Ecto neural progenitor cell (in vitro differentiated cells): Measurements from ENCODE around the gene NCEH1.
"Not testable (repeated sequence)": the region's sequence is repeated elsewhere in the genome, so short reads cannot be mapped to it uniquely, and the experiment has no call there.

Source experiments
- DNase-seq: peaks from one replicate; pipeline ENCODE4 v3.0.0-alpha.2; 2018; ENCODE audit warnings: low spot score

Gene NCEH1

GRCh38 chr3:172710664-172711453 lies at the start of gene NCEH1:
TSS of gene NCEH1 (minus strand) at chr3:172711067. CDS start at chr3:172710984, 83 bp downstream.
- DNase-seq, result peak; percentile 93

GRCh38 chr3:172760416-172760815 lies 49.5 kb upstream of the NCEH1 start:
- DNase-seq, result not testable (repeated sequence)

- DNase-seq, result no peak
Measured at GRCh38 chr3:172753125-172753524, 42.3 kb upstream of the NCEH1 start.

- DNase-seq, result no peak
Measured at GRCh38 chr3:172752651-172753050, 41.8 kb upstream of the NCEH1 start.

- no peak for DNase-seq
Measured at GRCh38 chr3:172751175-172751704, 40.4 kb upstream of the NCEH1 start.

GRCh38 chr3:172750368-172751174 lies 39.7 kb upstream of the NCEH1 start, which contains the start of gene ECT2:
TSS of gene ECT2 (plus strand) at chr3:172750726. CDS start at chr3:172754531, 3,805 bp downstream.
- DNase-seq, result peak; percentile 98

- DNase-seq, result no peak
Measured at GRCh38 chr3:172750069-172750367, 39.2 kb upstream of the NCEH1 start.

GRCh38 chr3:172749230-172749965 lies 38.5 kb upstream of the NCEH1 start:
- DNase-seq, result no peak

- DNase-seq, result no peak
Measured at GRCh38 chr3:172746475-172746874, 35.6 kb upstream of the NCEH1 start.

GRCh38 chr3:172739462-172739861 lies 28.6 kb upstream of the NCEH1 start:
- no peak for DNase-seq

GRCh38 chr3:172735014-172735413 lies 24.1 kb upstream of the NCEH1 start:
- DNase-seq, result no peak

GRCh38 chr3:172726380-172726779 lies 15.5 kb upstream of the NCEH1 start:
- DNase-seq, result no peak

GRCh38 chr3:172722536-172723040 lies 11.7 kb upstream of the NCEH1 start:
- not testable (repeated sequence) for DNase-seq

- no peak for DNase-seq
Measured at GRCh38 chr3:172717493-172718088, 6.7 kb upstream of the NCEH1 start.

- DNase-seq, result no peak
Measured at GRCh38 chr3:172716476-172716875, 5.6 kb upstream of the NCEH1 start.

- no peak for DNase-seq
Measured at GRCh38 chr3:172713316-172713715, 2.4 kb upstream of the NCEH1 start.

GRCh38 chr3:172711454-172711795 lies 558 bp upstream of the NCEH1 start:
- DNase-seq, result no peak

GRCh38 chr3:172709774-172710663 lies 848 bp downstream of the NCEH1 start:
- peak; percentile 63 for DNase-seq

- no peak for DNase-seq
Measured at GRCh38 chr3:172708921-172709773, 1.7 kb downstream of the NCEH1 start.

- no peak for DNase-seq
Measured at GRCh38 chr3:172707967-172708366, 2.9 kb downstream of the NCEH1 start.
